ENCODE results near the gene NFATC2IP.
A peak's percentile ranks its signal among the peaks of the same experiment; 100 is the strongest.
"Not testable (repeated sequence)": the region's sequence is repeated elsewhere in the genome, so short reads cannot be mapped to it uniquely, and the experiment has no call there.

Gene NFATC2IP

DNA sequence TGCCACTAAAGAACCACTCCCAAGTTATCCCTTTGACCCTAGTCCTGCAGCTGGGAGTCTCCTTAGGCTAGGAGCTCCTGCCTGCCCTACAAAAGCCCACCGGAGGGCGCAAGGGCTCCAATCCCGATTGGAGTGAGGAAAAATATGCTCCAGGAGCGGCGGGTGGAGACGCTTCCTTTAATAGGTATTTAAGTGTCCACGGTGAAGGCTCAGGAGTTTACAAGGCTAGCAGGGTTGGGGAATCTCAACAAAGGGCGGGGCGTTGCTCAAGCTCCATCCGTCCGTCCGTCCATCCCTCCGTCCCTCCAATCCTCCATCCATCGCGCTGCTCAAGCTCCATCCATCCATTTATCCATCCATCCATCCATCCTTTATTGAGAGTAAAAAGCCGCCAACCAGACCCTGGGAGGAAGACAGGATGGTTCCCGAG, 23.3 kb downstream of the NFATC2IP start:
- peak; percentile 63 for DNase-seq (ENCODE audit: low spot score)

DNA sequence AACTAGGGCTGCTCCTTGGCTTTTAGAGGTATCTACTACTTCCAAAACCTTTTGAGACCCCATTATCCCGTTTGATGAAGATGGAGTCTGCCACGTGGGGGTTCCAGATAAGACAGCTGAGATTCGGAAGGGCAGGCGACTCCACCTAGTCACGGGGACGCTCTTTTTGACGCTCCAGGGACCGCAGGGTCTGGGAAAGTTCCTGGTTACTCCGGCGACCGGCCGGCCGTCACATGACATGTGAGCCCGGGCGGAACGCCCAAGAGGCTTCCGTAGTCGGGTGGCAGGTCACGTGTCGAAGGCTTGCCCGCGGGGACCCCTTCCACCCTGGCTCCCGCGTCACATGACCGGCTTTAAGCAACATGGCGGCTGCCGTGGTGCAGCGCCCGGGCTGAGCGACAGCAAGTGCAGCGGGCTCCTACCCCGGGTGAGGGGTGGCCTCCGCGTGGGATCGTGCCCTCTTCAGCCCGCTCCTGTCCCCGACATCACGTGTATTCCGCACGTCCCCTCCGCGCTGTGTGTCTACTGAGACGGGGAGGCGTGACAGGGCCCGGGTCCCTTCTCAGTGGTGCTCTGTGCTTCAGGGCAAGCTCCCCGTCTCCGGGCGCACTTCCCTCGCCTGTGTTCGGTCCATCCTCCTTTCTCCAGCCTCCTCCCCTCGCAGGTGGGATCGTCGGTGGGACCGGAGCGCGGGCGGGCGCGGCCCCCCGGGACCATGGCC, 23.9 kb downstream of the NFATC2IP start, which contains the start of gene SPNS1:
Gene SPNS1 (plus strand): TSS at position 342 of the 721 bp plus-strand sequence. CDS start 374 bp downstream, at position 716.
- peak; percentile 94 for DNase-seq (ENCODE audit: low spot score)

DNA sequence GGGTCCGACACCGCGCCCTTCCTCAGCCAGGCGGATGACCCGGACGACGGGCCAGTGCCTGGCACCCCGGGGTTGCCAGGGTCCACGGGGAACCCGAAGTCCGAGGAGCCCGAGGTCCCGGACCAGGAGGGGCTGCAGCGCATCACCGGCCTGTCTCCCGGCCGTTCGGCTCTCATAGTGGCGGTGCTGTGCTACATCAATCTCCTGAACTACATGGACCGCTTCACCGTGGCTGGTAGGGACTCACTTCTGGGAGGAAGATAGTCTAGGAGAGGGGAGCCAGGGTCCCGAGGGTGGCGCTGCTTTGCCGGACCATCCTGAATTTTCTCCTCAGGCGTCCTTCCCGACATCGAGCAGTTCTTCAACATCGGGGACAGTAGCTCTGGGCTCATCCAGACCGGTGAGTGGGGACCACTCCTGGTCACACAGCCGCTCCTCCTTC, 24.4 kb downstream of the NFATC2IP start:
- DNase-seq (ENCODE audit: low spot score): no peak

DNA sequence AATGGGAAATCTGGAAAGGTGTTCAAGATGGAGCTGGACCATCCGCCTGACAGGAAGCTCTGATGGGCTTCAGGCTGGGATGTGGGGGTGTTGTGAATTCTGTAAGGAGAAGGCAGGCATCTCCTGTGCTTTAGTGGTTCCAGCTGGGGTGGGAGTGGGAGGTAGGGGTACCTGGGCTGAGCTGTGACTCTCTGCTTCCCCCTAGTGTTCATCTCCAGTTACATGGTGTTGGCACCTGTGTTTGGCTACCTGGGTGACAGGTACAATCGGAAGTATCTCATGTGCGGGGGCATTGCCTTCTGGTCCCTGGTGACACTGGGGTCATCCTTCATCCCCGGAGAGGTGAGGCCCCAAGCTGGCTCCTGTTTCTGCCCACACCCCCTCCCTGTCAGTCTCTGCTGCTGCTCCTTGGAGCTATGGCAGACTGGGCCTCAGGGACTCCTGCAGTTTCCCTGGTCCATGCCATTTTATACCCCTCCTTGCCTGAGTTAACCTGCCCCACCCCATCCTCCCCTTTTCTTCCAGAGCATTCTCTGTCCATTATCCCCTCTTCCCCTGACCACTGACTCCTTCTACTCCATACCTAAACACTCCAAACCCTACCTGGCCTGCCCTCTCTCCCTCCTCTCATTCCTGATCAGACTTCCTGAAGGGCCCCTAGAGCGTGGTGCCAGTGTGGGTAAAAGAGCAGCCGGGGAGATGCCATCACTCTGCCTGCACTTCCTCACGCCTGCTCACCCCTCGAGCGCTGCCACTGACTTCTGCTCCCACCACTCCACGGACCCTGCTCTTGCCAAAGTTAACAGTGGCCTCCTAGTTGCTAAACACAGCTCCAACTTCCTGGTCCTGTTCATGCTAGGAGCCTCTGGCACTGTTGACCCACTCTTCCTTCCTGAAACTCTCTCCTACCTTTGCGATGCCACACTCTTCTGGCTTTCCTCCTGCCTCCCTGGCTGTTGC, 27.2 kb downstream of the NFATC2IP start:
- DNase-seq (ENCODE audit: low spot score): no peak

DNA sequence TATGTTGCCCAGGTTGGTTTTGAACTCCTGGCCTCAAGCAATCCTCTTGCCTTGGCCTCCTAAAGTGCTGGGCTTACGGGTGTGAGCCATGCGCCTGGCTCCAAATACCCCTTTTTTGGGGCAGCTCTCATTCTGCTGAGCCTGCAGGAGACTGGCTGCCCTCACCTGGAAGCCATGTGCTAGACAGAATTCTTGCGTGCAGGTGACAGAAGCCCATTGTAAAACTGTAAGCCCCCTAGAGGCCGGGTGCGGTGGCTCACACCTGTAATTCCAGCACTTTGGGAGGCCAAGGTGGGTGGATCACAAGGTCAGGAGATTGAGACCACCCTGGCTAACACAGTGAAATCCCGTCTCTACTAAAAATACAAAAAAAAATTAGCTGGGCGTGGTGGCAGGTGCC, 29.6 kb downstream of the NFATC2IP start:
- not testable (repeated sequence) for DNase-seq (ENCODE audit: low spot score)

DNA sequence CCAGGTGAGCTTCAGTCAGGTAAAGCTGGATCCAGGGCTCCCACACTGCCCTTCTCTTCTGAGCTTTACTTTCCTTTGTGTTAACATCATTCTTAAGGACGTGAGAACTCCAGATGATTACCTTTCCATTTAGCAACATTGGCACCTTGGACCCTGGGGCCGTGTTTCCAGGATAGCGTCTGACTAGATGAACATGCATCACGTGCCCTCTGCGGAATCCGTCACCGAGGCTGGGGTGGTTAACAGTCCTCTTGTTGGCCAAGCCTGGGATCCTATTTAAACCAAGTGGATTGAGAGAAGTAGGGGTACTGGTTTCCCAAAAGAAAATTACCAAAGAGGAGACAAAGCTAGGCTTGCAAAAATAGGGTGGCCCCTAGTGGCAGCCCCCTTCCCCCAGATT, 30.2 kb downstream of the NFATC2IP start:
- no peak for DNase-seq (ENCODE audit: low spot score)

DNA sequence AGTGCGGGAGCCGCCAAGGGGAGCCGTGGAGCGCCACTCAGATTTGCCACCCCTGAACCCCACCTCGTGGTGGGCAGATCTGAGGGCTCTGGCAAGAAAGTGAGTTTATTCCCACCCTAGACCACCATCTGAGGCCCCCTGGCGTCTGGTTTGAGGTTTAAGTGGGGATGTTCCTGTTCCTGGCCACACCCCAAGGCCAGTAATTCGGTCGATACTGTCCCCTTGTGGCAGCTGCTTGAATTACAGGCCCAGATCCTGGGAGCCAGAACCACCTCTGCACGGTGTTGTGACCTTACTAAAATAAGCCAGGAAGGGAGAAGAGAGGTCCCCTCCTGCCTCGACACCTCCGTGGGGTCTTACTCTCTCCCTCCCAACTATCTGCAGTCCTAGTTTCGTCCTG, 30.8 kb downstream of the NFATC2IP start:
- DNase-seq (ENCODE audit: low spot score): no peak

DNA sequence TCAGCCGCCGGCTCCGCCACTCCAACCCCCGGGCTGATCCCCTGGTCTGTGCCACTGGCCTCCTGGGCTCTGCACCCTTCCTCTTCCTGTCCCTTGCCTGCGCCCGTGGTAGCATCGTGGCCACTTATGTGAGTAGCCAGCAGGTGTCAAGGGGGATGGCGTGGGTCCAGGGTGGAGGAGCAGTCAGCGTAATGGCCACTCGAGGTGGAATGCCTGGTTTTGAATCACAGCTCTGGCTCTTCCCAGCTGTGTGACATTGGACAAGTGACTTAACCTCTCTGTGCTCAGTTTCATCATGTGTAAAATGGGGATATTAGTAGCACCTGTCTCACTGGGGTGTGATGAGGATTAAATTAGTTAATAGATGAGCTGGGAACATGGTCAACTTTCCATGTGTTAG, 31.7 kb downstream of the NFATC2IP start:
- no peak for DNase-seq (ENCODE audit: low spot score)

DNA sequence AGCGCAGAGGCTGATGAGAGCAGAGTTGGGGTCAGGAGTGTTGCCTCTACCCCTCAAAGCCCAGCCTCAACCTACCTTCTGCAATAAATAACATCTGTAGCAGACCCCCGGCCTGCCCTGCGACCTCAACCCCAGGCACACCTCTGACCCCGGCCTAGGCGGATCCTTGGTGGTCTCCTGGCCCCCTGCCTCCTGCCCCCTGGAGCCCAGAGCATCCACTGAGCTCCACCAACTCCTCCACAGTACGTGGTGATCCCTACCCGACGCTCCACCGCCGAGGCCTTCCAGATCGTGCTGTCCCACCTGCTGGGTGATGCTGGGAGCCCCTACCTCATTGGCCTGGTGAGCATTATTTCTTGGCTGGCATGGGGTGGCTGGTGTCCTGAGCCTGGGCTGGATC, 32.2 kb downstream of the NFATC2IP start:
- DNase-seq (ENCODE audit: low spot score): no peak

DNA sequence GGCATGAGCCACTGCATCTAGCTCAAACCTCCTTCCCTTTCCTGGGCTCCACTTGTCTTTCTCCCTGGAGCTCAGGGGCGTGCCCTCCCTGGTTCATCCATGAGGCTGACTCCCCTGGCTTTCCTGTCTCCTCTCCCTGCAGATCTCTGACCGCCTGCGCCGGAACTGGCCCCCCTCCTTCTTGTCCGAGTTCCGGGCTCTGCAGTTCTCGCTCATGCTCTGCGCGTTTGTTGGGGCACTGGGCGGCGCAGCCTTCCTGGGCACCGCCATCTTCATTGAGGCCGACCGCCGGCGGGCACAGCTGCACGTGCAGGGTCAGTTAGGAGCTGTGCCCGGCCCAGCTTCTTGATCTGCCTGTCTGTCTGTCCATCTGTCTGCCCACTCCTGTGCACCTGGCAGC, 32.9 kb downstream of the NFATC2IP start:
- no peak for DNase-seq (ENCODE audit: low spot score)

DNA sequence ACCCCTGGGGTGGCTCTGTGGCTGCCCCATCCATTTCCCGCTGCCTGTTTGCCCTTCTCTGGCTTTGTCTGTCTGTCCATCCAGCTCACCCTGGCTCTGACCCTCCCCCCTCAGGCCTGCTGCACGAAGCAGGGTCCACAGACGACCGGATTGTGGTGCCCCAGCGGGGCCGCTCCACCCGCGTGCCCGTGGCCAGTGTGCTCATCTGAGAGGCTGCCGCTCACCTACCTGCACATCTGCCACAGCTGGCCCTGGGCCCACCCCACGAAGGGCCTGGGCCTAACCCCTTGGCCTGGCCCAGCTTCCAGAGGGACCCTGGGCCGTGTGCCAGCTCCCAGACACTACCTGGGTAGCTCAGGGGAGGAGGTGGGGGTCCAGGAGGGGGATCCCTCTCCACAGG, 33.4 kb downstream of the NFATC2IP start:
- no peak for DNase-seq (ENCODE audit: low spot score)

DNA sequence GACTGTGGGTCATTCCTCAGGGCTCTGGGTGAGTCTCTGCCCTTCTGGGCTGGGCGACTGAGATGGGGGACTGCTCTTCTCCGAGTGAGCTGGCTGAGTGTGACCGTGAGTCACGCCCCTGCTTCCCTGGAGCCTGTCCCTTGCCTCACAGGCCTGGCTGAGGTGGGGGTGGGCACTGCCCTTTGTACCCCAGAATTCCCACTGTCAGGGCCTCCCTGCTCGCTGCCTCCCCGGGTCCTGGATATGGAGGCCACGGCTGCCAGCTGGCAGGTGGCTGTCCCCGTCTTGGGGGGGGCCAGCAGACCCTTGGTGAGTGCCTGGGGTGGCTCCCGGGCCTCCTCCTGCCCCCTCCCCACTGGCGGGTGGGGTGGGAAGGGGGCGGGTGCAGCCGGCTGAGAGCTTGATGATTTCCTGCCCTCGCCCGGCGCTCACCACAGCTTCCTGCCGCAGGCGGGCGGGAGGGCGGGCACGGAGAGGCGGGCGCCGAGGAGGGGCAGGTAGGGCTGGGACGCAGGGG, 33.9 kb downstream of the NFATC2IP start, which contains the start of gene LAT:
Gene LAT (plus strand): TSS at position 434 of the 517 bp plus-strand sequence. CDS start 366 bp downstream, outside the sequence.
- peak; percentile 36 for DNase-seq (ENCODE audit: low spot score)

DNA sequence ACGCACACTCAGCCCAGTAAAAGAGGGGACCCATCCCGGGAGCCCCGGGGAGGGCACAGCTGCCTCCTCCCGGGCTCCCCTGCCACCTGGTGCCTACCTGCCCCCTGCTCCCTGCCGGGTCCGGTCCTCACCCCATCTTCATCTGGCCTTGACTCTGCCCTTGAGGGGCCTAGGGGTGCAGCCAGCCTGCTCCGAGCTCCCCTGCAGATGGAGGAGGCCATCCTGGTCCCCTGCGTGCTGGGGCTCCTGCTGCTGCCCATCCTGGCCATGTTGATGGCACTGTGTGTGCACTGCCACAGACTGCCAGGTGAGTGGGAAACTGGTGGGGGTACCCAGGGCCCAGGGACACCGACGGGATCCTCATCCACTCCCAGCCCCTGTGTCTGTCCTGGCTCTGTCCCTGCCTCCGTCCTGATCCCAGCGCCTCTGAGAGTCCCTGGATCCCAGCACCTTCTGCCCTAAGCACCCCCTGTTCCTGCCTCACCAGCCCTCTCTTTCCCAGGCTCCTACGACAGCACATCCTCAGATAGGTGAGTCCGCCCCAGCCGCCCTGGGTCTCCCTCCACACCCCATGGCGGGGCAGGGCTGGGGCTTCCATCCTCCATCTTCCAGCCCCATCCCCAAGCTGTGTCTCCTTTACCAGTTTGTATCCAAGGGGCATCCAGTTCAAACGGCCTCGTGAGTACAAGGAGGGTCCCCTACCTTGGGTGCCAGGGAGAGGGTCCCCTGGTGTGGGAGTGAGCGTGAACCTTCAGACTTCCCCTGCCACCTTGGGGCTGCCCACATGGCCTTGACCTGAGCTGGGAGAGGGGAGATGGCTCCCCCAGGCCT, 34.7 kb downstream of the NFATC2IP start:
- no peak for DNase-seq (ENCODE audit: low spot score)

DNA sequence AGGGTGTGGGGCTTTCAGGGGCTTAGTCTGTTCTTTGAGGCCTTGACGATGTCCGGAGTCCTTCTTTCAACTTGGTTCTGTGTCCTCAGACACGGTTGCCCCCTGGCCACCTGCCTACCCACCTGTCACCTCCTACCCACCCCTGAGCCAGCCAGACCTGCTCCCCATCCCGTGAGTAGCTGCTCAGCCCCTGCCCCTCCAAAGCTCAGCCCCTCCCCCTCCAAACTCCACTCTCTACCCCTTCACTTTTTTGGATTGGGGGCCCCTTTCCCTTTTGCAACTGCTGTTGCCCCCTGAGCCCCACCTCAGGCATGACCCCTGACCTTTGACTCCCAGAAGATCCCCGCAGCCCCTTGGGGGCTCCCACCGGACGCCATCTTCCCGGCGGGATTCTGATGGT, 35.3 kb downstream of the NFATC2IP start:
- DNase-seq (ENCODE audit: low spot score): no peak

DNA sequence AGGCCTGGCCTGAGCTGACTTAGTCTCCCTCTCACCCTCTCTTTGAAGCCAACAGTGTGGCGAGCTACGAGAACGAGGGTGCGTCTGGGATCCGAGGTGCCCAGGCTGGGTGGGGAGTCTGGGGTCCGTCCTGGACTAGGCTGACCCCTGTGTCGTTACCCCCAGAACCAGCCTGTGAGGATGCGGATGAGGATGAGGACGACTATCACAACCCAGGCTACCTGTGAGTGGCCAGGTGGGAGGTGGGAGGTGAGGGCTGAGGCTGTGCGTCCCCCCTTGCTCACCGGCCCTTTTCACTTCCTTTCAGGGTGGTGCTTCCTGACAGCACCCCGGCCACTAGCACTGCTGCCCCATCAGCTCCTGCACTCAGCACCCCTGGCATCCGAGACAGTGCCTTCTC, 35.8 kb downstream of the NFATC2IP start:
- no peak for DNase-seq (ENCODE audit: low spot score)

DNA sequence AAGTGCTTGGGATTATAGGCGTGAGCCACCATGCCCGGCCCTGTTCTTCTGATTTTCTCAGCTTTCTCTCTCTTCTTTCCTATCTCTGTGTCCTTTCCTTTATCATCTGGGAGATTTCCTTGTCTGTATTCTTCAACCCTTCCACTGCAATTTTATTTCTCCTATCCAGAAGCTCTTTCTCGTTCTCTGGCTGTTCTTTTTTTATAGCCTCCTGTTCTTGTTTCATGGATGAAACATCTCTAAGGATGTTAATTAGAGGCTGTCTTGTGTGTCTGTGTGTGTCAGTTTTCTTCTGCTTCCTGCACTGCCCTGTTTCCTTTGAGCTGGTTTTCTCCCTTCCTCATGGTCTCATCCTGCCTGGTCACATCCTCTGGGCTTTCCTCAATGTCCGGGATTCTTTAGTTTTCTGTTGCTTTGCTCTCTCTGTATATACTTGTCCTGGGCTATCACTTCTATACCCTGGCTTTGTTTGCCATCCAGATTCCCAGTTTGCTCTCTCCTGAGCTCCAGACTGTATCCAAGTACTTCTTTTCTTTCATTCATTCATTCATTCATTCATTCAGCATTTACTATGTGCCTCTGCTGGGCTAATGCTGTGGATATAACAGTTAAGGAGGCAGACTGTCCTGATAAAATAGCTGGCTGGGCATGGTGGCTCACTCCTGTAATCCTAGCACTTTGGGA, 36.6 kb downstream of the NFATC2IP start:
- no peak for DNase-seq (ENCODE audit: low spot score)

DNA sequence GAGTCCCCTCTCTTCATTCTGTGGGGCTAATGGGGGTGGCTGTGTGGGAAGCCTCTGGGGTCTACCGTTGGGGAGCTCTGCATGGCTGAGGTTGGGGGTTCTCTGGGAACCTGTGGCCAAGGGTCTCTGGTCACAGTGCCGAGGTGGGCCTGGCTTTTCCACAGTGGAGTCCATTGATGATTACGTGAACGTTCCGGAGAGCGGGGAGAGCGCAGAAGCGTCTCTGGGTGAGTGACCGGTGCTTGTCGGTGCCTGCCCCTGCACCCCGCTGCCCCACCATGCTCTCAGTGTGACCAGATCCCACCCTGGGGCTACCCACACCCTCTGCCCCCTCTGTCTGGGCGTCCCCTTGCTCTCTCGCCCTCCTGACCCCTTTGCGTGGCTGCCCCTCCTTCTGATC, 38.6 kb downstream of the NFATC2IP start:
- DNase-seq (ENCODE audit: low spot score): no peak

DNA sequence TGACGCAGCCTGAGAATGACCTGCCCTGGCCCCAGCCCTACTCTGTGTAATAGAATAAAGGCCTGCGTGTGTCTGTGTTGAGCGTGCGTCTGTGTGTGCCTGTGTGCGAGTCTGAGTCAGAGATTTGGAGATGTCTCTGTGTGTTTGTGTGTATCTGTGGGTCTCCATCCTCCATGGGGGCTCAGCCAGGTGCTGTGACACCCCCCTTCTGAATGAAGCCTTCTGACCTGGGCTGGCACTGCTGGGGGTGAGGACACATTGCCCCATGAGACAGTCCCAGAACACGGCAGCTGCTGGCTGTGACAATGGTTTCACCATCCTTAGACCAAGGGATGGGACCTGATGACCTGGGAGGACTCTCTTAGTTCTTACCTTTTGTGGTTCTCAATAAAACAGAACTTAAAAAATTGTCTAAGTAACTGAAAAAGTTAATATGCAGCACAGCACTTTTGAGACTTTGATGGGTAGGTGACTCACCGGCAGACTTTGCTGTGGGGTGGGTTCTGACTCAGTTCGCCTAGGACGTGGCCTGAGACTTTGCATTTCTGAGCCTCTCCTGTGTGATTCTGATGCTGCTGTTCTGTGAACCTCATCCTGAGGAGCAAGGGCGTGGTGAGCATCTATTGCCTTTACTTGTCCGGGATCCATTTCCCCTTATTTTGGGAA, 39.8 kb downstream of the NFATC2IP start:
- no peak for DNase-seq (ENCODE audit: low spot score)

DNA sequence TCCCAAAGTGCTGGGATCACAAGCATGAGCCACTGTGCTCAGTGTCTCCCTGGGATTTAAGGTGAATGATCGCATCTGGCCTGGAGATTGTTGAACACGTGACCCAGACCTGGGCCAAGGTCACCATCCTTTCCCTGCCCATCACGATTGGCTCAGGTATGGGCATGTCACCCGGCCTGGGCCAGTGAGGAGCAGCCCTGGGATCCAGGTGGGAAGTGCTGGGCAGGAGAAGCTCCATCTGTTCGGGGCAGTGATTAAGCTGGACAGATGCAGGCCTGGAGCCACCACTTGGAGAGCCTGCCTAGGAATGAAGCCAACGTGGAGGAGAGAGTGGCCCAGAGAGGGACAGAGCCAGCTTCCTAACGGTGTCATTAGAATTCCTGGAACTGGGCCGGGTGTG, 41.0 kb downstream of the NFATC2IP start:
- no peak for DNase-seq (ENCODE audit: low spot score)

DNA sequence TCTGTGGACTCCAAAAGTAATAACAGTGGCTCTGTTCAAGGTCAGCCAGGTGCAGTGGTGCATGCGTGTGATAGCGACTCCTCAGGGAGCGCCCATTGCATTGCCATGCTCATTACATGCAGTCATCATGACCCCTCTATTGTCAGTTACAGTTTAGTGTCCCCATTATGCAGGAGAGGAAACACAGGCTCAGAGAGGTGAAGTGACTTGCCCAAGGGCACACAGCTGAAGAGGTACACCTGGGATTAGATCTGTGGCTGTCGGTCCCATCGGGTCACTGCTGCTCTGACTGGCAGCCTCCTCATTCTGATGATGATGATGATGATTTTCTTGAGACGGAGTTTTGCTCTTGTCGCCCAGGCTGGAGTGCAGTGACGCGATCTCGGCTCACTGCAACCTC, 41.8 kb downstream of the NFATC2IP start:
- no peak for DNase-seq (ENCODE audit: low spot score)

DNA sequence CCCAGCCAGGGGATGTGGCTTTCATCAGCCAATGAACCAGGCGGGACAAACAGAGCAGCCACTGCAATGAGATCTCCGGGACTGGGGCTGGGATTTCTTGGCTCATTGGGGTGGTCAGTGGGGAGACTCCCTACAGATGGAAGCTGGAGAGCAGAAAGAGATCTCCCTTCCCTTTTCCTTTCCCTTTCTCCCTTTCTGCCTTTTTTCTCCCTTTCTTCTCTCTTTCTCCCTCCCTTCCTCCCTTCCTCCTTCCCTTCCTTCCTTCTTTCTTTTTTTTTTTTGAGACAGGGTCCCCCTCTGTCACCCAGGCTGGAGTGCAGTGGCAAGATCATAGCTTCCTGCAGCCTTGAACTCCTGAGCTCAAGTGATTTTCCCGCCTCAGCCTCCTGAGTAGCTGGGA, 48.1 kb downstream of the NFATC2IP start:
- DNase-seq (ENCODE audit: low spot score): no peak
